HG03060 (cell line): Measurements from ENCODE around the gene PTGES3.
"Not testable (repeated sequence)": the region's sequence is repeated elsewhere in the genome, so short reads cannot be mapped to it uniquely, and the experiment has no call there.

Source experiments
- ATAC-seq: cut with Tn5 transposase; IDR thresholded peaks from one replicate; pipeline ENCODE4 v1.9.1; 2021; ENCODE audit warnings: low read depth, moderate number of reproducible peaks; ENCODE audit not compliant: unreplicated experiment

PTGES3 gene

DNA sequence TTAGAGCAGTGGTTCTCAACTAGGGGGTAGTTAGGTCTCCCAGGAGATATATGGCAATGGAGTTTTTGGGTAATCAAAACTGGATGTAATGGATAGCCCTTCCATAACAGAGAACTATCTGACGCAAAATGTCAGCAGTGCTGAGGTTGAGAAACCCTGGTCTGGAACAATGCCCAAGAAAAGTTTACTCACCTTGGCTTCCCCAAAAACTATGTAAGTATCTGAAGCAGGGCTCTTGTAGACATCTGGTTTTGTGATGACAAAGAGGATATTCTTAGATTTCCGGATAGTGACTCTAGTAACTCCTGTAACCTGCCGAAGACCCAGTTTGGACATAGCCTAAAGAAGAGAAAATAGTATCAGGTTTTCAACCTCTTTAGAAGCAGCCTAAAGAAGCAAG lies 25.3 kb upstream of the PTGES3 start:
- no peak for ATAC-seq

DNA sequence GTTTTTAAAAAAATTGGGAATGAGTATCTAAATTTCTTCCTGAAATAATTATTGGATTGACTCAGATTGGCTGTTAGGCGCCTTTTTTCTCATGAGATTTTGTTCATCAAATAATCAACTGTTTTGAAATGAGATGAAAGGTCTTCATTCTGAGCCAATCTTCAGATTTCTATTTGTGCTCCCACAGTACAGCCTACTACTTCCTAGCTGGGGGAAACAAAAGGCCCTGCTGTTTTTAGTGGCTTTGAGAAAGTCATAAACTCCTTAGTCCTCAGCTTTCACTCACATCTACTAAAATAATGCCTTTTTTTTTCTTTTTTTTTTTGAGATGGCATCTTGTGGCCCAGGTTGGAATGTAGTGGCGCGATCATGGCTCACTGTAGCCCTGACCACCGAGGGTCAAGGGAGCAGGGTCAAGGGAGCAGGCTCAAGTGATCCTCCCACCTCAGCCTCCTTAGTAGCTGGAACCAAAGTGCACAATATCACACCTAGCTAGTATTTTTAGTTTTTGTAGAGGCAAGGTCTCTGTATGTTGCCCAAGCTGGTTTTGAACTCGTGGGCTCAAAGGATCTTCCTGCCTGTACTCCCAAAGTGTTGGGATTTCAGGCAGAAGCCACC lies 21.8 kb upstream of the PTGES3 start:
- ATAC-seq: no peak

DNA sequence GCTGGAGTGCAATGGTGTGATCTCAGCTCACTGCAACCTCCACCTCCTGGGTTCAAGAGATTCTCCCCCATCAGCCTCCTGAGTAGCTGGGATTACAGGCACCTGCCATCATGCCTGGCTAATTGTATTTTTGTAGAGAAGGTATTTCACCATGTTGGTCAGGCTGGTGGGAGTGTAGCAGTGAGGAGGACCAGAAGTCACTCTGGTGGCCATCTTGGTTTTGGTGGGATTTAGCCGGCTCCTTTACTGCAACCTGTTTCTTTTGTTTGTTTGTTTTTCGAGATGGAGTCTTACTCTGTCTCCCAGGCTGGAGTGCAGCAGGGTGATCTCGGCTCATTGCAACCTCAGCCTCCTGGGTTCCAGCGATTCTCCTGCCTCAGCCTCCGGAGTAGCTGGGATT lies 16.4 kb upstream of the PTGES3 start:
- ATAC-seq: not testable (repeated sequence)

- ATAC-seq: no peak
Measured at GRCh38 chr12:56699020-56699661, 11.1 kb upstream of the PTGES3 start.

- no peak for ATAC-seq
Measured at GRCh38 chr12:56695327-56696101, 7.4 kb upstream of the PTGES3 start.

DNA sequence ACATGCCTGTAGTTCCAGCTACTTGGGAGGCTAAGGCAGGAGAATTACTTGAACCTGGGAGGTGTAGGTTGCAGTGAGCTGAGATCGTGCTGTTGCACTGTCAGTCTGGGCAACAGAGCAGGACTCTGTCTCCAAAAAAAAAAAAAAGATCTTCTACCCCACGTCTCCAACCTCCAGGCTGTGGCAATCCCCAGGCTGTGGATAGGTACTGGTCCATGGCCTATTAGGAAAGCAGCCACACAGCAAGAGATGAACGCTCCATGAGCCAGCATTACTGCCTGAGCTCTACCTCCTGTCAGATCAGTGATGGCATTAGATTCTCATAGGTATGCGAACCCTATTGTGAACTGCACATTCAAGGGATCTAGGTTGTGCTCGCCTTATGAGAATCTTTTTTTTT lies 6.1 kb upstream of the PTGES3 start:
- ATAC-seq: no peak

- ATAC-seq: no peak
Measured at GRCh38 chr12:56688846-56689109, 694 bp upstream of the PTGES3 start.

DNA sequence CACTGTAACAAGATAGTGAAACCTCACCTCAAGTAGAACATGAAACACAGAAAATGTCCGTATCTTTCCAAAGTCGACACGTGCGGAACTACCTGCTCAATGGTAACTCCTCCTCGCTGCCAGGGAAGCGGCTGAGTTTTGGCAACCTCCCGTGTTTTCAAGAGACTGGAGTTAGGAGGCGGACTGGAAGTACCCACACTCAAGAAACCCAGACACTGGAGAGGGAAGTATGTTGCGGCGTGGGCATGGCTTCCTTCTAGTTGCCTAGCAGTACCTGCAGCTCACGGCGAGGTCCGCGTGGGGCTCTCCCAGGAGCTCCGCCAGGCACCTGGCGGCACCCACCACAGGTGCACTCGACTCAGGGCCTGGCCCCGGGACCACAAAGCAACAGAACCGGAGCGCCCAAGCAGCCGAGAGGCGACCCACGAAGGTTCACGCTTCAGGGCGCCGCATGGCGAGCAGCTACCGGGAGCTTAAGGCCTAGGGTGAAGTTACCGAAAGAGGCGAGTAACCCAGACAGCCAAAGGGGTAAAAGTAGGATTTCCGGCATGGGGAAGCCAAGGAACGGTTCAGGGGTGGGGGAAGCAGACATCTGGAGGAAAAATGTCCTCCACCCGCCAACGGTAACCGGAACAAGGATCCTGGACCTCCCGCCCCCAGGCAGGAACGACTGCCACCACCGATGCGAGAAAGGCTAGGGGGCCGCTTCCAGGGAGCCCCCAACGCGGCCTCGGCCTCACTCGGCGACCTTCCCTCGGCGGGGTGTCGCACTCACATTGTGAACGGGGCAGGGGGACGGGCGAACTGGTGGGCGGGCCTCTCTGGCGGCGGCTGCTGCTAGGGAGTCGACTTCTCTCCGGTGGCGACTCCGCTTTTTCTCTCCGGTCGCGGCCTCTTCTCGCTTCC lies 608 bp downstream of the PTGES3 start:
- ATAC-seq: no peak

- ATAC-seq: no peak
Measured at GRCh38 chr12:56684745-56685359, 3.2 kb downstream of the PTGES3 start.

DNA sequence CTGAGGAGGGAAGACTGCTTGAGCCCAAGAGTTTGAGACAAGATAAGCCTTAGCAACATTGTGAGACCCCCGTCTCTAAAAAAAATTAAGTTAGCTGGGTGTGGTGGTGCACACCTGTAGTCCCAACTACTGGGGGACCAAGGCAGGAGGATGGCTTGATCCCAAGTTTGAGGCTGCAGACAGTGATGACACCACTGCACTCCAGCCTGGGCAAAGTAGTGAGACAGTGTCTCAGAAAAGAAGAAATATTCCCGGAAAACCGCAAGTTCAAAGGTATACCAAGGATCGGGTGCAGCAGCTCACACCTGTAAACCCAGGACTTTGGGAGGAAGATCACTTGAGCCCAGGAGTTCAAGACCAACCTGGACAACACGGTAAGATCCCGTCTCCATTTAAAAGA lies 5.8 kb downstream of the PTGES3 start:
- ATAC-seq: no peak

- no peak for ATAC-seq
Measured at GRCh38 chr12:56679883-56680575, 8.1 kb downstream of the PTGES3 start.

DNA sequence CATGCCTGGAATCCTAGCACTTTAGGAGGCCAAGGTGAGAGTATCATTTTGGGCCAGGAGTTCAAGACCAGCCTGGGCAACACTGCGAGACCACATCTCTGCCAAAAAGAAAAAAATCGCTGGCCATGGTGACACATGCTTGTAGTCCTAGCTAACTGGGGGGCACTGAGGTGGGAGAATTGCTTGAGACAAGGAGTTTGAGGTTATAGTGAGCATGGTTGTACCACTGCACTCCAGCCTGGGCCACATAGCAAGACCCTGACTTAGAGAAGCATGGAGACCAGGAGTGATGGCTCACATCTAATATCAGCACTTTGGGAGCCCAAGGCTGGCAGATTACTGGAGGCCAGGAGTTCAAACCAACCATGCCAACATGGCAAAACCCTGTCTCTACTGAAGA lies 9.2 kb downstream of the PTGES3 start:
- ATAC-seq: no peak

- ATAC-seq: no peak
Measured at GRCh38 chr12:56677680-56678079, 10.4 kb downstream of the PTGES3 start.

DNA sequence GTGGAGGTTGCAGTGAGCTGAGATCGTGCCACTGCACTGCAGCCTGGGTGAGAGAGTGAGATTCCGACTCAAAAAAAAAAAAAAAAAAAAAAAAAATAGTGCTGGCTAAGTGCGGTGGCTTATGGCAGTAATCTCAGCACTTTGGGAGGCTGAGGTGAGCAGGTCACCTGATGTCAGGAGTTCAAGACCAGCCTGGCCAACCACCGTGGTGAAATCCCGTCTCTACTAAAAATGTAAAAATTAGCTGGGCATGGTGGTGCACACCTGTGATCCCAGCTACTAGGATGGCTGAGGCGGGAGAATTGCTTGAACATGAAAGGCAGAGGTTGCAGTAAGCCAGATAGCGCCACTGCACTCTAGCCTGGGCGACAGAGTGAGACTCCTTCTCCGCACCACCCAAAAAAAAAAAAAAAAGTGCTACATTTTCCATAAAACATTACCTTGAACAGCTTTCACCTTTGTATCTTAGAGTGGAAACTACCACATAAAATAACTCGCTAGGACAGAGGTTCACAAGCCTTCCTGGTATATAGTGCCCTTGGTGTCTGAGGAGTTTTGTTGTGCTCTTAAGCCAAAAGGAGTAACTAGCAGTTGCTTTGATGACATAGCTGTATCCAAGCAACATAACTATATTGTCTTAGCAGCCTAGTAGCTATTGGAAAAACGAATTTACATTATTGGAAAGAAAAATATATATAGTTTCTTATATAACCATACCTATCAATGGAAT lies 11.1 kb downstream of the PTGES3 start:
- ATAC-seq: no peak

DNA sequence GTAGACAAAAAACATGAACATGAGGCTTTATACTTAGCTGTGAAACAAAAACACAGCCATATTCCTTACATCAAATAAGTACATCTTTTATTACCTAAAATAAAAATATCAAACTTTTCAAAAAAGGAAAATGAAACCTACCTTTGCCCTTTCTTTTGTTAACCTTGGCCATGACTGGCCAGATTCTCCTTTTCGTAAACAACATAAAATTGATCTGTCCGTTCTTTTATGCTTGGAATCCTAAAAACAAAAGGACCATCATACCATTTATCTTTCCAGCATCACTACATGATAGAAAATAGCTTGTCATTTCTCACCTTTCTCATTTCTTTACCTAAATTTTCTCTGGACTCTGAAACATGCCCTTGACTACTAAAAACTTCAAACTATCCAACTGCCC lies 16.5 kb downstream of the PTGES3 start:
- no peak for ATAC-seq

DNA sequence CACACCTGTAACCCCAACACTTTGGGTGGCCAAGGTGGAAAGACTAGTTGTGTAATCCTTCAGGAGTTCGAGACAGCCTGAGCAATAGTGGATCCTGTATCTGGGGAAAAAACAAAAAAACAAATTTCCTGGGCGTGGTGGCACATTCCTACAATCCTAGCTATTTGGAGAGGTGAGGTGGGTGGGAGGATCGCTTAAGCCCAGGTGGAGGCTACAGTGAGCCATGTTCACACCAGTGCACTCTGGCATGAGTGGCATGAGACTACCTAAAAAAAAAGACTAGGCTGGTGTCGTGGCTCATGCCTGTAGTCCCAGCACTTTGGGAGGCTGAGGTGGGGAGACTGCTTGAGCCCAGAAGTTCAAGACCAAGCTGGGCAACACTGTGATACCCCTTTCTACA lies 17.2 kb downstream of the PTGES3 start:
- no peak for ATAC-seq

- no peak for ATAC-seq
Measured at GRCh38 chr12:56668197-56668457, 20.0 kb downstream of the PTGES3 start.

- no peak for ATAC-seq
Measured at GRCh38 chr12:56661979-56662638, 26.0 kb downstream of the PTGES3 start.

DNA sequence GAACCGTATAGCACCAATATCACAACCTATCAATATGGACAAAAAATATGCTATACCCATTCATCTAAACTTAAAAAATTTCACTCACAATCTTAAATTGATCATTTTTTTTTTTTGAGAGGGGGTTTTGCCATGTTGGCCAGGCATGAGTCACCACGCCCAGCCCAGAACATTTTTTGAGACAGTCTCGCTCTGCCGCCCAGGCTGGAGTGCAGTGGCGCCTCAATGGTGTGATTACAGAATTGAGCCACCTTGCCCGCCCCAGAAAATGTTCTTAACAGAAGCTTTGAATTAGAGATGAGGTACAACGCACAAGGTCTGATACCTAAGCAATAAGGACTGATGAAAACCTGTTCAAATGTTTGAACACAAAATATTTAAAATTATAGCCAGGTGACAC lies 26.5 kb downstream of the PTGES3 start:
- no peak for ATAC-seq
